ENCODE measurements around the gene G0S2. TPM values are rescaled to one million over a fixed set of nuclear protein-coding genes. Genes with fewer than 3 reads are reported as not detected.

The G0S2 gene
- total and polyA plus RNA-seq, 4 donors: 9.6 to 347 (median 166) TPM

GRCh38 chr1:209667708-209668107 is 7.5 kb upstream of the G0S2 start:
- Histone ChIP-seq H3K36me3 (ENCODE audit: control insufficient read depth in 4 of 4, insufficient read depth in 3 of 4, low read depth in 1 of 4, low read length in 3 of 4) (no peaks in the 10 kb centered on the region), H3K4me3 (ENCODE audit: low read depth in 1 of 3, low read length in 3 of 3) (no peak overlapping the region), H3K27ac (ENCODE audit: low read depth in 1 of 2, low read length in 2 of 2) (peak overlapping the region in 1 of 2 donors; percentile 26), H3K4me1 (ENCODE audit: control insufficient read depth in 4 of 4, insufficient read depth in 4 of 4, low read length in 3 of 4) (peaks cover 12 to 54% (median 36%) of the 10 kb centered on the region in 4 donors), H3K9ac (ENCODE audit: low read depth in 1 of 2, low read length in 2 of 2) (no peak overlapping the region), H3K9me3 (ENCODE audit: control insufficient read depth in 4 of 4, low read length in 3 of 4) (no peaks in the 10 kb centered on the region), H3K27me3 (ENCODE audit: control insufficient read depth in 4 of 4, insufficient read depth in 4 of 4, low read length in 3 of 4) (no peaks in the 10 kb centered on the region)
- WGBS: 86% methylated on average over 4 of the region's 4 CpGs
- no peak for TF ChIP-seq YY1 (IDR thresholded peaks at IDR 0.05)
- no peak for TF ChIP-seq CTCF (IDR thresholded peaks at IDR 0.05; ENCODE audit: low read depth, low read length, missing input control)
- TF ChIP-seq RXRA (IDR thresholded peaks at IDR 0.05): no peak
- no peak for TF ChIP-seq REST (IDR thresholded peaks at IDR 0.05)
- TF ChIP-seq HNF4A (conservative IDR thresholded peaks at IDR 0.05): no peak
- no peak for TF ChIP-seq ATF3 (IDR thresholded peaks at IDR 0.05)
- no peak for TF ChIP-seq HNF4G (IDR thresholded peaks at IDR 0.05)
- TF ChIP-seq GABPA (IDR thresholded peaks at IDR 0.05 in 1 of 2, conservative IDR thresholded peaks at IDR 0.05 in 1 of 2): no peak
- no peak for TF ChIP-seq JUND (IDR thresholded peaks at IDR 0.05)
- TF ChIP-seq FOXA1 (IDR thresholded peaks at IDR 0.05): no peak
- no peak for TF ChIP-seq SP1 (IDR thresholded peaks at IDR 0.05)
- TF ChIP-seq ZBTB33 (IDR thresholded peaks at IDR 0.05): no peak
- no peak for TF ChIP-seq MAX (IDR thresholded peaks at IDR 0.05)
- TF ChIP-seq TAF1 (conservative IDR thresholded peaks at IDR 0.05): no peak
- no peak for TF ChIP-seq EGR1 (IDR thresholded peaks at IDR 0.05; ENCODE audit: low read depth in 2 of 2)
- TF ChIP-seq RAD21 (IDR thresholded peaks at IDR 0.05): no peak
- TF ChIP-seq FOXA2 (IDR thresholded peaks at IDR 0.05): no peak
- no peak for DNase-seq (ENCODE audit: low spot score)
